ENCODE results near the gene LRIF1. TPM values are rescaled to one million over a fixed set of nuclear protein-coding genes. Genes with fewer than 3 reads are reported as not detected.

The LRIF1 gene
- total RNA-seq, 2 donors from 2014 or later, result 12.8 to 38.3 TPM

- 95% methylated on average over 2 of the region's 2 CpGs for WGBS
- Histone ChIP-seq H3K4me3 (no peak overlapping the region), H3K4me1 (replicated peaks) (no peaks in the 10 kb centered on the region), H3K27ac (no peak overlapping the region), H3K27me3 (replicated peaks; ENCODE audit: insufficient read depth) (no peaks in the 10 kb centered on the region), H3K36me3 (no peaks in the 10 kb centered on the region), H3K9me3 (no peaks in the 10 kb centered on the region)
- no peak for DNase-seq (ENCODE audit: low spot score)
- TF ChIP-seq POLR2AphosphoS5 (IDR thresholded peaks at IDR 0.05) (no peak), POLR2A (IDR thresholded peaks at IDR 0.05) (no peak)
- TF ChIP-seq, protein P1, sequence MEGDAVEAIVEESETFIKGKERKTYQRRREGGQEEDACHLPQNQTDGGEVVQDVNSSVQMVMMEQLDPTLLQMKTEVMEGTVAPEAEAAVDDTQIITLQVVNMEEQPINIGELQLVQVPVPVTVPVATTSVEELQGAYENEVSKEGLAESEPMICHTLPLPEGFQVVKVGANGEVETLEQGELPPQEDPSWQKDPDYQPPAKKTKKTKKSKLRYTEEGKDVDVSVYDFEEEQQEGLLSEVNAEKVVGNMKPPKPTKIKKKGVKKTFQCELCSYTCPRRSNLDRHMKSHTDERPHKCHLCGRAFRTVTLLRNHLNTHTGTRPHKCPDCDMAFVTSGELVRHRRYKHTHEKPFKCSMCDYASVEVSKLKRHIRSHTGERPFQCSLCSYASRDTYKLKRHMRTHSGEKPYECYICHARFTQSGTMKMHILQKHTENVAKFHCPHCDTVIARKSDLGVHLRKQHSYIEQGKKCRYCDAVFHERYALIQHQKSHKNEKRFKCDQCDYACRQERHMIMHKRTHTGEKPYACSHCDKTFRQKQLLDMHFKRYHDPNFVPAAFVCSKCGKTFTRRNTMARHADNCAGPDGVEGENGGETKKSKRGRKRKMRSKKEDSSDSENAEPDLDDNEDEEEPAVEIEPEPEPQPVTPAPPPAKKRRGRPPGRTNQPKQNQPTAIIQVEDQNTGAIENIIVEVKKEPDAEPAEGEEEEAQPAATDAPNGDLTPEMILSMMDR (IDR thresholded peaks at IDR 0.05), result no peak
- intact Hi-C loops (cut with DNase I), result no loop called here
Observed at GRCh38 chr1:110952031-110952430, 11.7 kb downstream of the LRIF1 start.

DNA sequence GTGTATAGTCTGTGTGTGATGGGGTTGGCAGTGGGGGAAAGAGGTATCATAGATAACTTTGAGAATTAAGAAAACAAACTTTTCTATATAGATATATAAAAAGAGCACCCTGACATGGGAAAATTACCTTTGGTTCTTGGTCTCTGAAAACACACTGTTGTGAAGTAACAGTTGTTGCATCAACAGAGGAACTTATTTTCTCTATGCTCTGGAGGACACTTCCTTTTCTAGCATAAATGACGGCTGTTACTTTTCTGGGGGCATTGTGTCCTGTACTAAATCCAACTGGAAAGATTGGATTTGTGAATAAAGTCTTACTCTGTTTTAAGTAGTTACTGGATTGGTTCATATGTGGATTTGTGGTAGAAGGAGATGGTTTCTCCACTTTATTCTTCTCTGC is 12.6 kb downstream of the LRIF1 start:
- intact Hi-C loops (cut with DNase I), result no loop called here
- Histone ChIP-seq H3K4me3 (no peak overlapping the region), H3K27me3 (replicated peaks; ENCODE audit: insufficient read depth) (no peaks in the 10 kb centered on the region), H3K27ac (no peak overlapping the region), H3K9me3 (no peaks in the 10 kb centered on the region), H3K36me3 (no peaks in the 10 kb centered on the region), H3K4me1 (replicated peaks) (no peaks in the 10 kb centered on the region)
- no peak for DNase-seq (ENCODE audit: low spot score)
- WGBS, result 100% methylated on average over 1 of the region's 1 CpG
- TF ChIP-seq POLR2AphosphoS5 (IDR thresholded peaks at IDR 0.05), result no peak
- TF ChIP-seq POLR2A (IDR thresholded peaks at IDR 0.05), result no peak
- TF ChIP-seq, protein P1 (IDR thresholded peaks at IDR 0.05), result no peak

DNA sequence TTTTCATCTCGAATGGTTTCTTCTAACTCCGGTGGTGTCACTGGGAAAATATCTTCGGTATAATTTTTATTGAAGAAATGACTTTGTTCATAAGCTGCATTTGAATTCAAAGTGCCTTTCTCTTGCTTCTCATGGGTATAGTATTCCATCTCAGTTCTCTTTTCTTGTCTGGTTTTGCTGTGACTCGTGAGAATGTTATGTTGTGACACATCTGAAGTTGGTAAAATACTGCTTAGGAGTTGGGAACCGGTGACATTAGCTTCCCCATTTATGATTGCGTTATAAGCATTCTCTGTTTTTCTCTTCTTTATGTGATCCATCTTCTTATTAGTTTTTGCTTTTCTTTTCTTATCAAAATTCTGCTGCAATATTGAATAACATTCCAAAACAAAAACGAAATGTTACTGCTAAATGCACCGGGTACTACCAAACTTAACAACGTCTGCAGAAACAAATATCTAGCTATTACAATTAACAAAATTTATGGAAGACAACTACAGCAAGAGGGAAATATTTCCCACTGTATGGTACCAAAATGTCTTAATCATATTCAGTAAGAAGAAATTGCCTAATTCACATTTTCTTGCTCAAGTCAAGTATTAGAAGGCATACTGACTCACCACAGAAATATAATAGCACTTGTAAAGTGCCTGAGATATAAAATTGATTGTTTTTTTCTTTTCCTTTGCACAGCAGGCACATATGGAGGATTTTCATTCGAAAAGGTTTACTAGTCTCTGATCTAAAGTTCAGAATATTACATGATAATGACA is 15.5 kb downstream of the LRIF1 start:
- Histone ChIP-seq H3K27me3 (replicated peaks; ENCODE audit: insufficient read depth) (no peaks in the 10 kb centered on the region), H3K9me3 (no peaks in the 10 kb centered on the region), H3K27ac (no peak overlapping the region), H3K4me3 (no peak overlapping the region), H3K36me3 (no peaks in the 10 kb centered on the region), H3K4me1 (replicated peaks) (no peaks in the 10 kb centered on the region)
- WGBS, result 96% methylated on average over 10 of the region's 10 CpGs
- intact Hi-C loops (cut with DNase I), result no loop called here
- no peak for TF ChIP-seq POLR2AphosphoS5 (IDR thresholded peaks at IDR 0.05)
- TF ChIP-seq, protein P1 (IDR thresholded peaks at IDR 0.05), result no peak
- TF ChIP-seq POLR2A (IDR thresholded peaks at IDR 0.05), result no peak
- DNase-seq (ENCODE audit: low spot score), result no peak

DNA sequence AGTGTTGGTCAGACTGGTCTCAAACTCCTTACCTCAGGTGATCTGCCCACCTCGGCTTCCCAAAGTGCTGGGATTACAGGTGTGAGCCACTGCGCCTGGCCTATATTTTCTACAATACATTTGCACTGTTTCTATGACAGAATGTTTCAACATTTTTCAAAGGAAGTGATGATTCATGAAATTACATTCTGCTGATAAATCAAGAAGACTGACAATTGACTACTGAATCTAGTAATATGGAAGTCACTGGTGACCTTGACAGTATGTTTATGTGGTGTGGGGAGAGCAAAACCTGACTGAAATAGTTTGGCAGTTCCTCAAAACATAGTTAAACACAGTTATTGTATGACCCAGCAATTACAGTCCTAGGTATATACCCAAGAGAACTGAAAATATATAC is 18.1 kb downstream of the LRIF1 start:
- Histone ChIP-seq H3K9me3 (no peaks in the 10 kb centered on the region), H3K27me3 (replicated peaks; ENCODE audit: insufficient read depth) (no peaks in the 10 kb centered on the region), H3K36me3 (no peaks in the 10 kb centered on the region), H3K4me3 (no peak overlapping the region), H3K27ac (no peak overlapping the region), H3K4me1 (replicated peaks) (no peaks in the 10 kb centered on the region)
- intact Hi-C loops (cut with DNase I), result no loop called here
- WGBS, result 94% methylated on average over 2 of the region's 2 CpGs
- no peak for TF ChIP-seq POLR2AphosphoS5 (IDR thresholded peaks at IDR 0.05)
- no peak for TF ChIP-seq POLR2A (IDR thresholded peaks at IDR 0.05)
- TF ChIP-seq, protein P1 (IDR thresholded peaks at IDR 0.05), result no peak
- no peak for DNase-seq (ENCODE audit: low spot score)

- H3K4me1 ChIP-seq (replicated peaks), result no peaks in the 10 kb centered on the region
- no peaks in the 10 kb centered on the region for H3K9me3 ChIP-seq
- H3K36me3 ChIP-seq, result no peaks in the 10 kb centered on the region
- TF ChIP-seq, protein P1 (IDR thresholded peaks at IDR 0.05), result no peak
- no peak for TF ChIP-seq POLR2AphosphoS5 (IDR thresholded peaks at IDR 0.05)
- TF ChIP-seq POLR2A (IDR thresholded peaks at IDR 0.05), result no peak
- no peak overlapping the region for H3K27ac ChIP-seq
- no peak for DNase-seq (ENCODE audit: low spot score)
- 60% methylated on average over 3 of the region's 3 CpGs for WGBS
- no peak overlapping the region for H3K4me3 ChIP-seq
- intact Hi-C loops (cut with DNase I), result no loop called here
- no peaks in the 10 kb centered on the region for H3K27me3 ChIP-seq (replicated peaks; ENCODE audit: insufficient read depth)
Observed at GRCh38 chr1:110944806-110945205, 18.9 kb downstream of the LRIF1 start.
